SK-N-SH treated with all-trans-retinoic acid at 6 μM for 48 hours (cell line): ENCODE measurements around the gene RSPO4.

Experiments
- ARNTL ChIP-seq: fragments of 450-650 bp; formaldehyde crosslinking; IDR thresholded peaks from 2 replicates; pipeline ENCODE4 v1.5.0; 2020; ENCODE audit warnings: low read depth, mild to moderate bottlenecking, moderate library complexity, borderline replicate concordance
- BACH2 ChIP-seq: fragments of 250-450 bp; sonication (Bioruptor Pico); IDR thresholded peaks from 2 replicates; pipeline ENCODE4 v1.9.0; 2021; ENCODE audit warnings: mild to moderate bottlenecking, borderline replicate concordance
- ESRRG ChIP-seq: fragments of 250-450 bp; sonication (Bioruptor Pico); IDR thresholded peaks from 2 replicates; pipeline ENCODE4 v1.6.1; 2021; ENCODE audit warnings: mild to moderate bottlenecking
- GLIS3 ChIP-seq: fragments of 250-450 bp; sonication (Bioruptor Pico); IDR thresholded peaks from 2 replicates; pipeline ENCODE4 v1.5.0; 2020; ENCODE audit warnings: mild to moderate bottlenecking, moderate library complexity
- SNAI2 ChIP-seq: fragments of 250-450 bp; sonication (Bioruptor Pico); IDR thresholded peaks from 2 replicates; pipeline ENCODE4 v1.5.0; 2020; ENCODE audit warnings: mild to moderate bottlenecking, moderate library complexity
- TOX ChIP-seq: fragments of 250-450 bp; sonication (Bioruptor Pico); IDR thresholded peaks from 2 replicates; pipeline ENCODE4 v1.8.0; 2021; ENCODE audit warnings: mild to moderate bottlenecking, moderate library complexity, borderline replicate concordance
- TF ChIP-seq, protein P1 (sequence below): fragments of 250-450 bp; sonication (Bioruptor Pico); IDR thresholded peaks from 2 replicates; pipeline ENCODE4 v1.8.0; 2020; ENCODE audit warnings: mild to moderate bottlenecking, moderate library complexity, borderline replicate concordance

- TF ChIP-seq ESRRG (CRISPR knock-in tag) (no peak), ARNTL (CRISPR knock-in tag) (no peak), SNAI2 (no peak), GLIS3 (CRISPR knock-in tag) (no peak), TOX (CRISPR knock-in tag) (no peak), BACH2 (CRISPR knock-in tag) (no peak)
- TF ChIP-seq, protein P1, sequence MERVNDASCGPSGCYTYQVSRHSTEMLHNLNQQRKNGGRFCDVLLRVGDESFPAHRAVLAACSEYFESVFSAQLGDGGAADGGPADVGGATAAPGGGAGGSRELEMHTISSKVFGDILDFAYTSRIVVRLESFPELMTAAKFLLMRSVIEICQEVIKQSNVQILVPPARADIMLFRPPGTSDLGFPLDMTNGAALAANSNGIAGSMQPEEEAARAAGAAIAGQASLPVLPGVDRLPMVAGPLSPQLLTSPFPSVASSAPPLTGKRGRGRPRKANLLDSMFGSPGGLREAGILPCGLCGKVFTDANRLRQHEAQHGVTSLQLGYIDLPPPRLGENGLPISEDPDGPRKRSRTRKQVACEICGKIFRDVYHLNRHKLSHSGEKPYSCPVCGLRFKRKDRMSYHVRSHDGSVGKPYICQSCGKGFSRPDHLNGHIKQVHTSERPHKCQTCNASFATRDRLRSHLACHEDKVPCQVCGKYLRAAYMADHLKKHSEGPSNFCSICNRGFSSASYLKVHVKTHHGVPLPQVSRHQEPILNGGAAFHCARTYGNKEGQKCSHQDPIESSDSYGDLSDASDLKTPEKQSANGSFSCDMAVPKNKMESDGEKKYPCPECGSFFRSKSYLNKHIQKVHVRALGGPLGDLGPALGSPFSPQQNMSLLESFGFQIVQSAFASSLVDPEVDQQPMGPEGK, result no peak
Observed at GRCh38 chr20:946826-947225, 55.3 kb downstream of the RSPO4 start.
